Aortic smooth muscle cell (primary cell): ENCODE data around the gene WNT8A. TPM values are rescaled to one million over a fixed set of nuclear protein-coding genes. Genes with fewer than 3 reads are reported as not detected.

Experiments
- total RNA-seq: library from RNA; depleted of rRNA; stranded (reverse); fragments of >200 nt; gene quantifications from 2 replicates; pipeline ENCODE4 v1.2.3, GENCODE V29; 2014

WNT8A gene, protein sequence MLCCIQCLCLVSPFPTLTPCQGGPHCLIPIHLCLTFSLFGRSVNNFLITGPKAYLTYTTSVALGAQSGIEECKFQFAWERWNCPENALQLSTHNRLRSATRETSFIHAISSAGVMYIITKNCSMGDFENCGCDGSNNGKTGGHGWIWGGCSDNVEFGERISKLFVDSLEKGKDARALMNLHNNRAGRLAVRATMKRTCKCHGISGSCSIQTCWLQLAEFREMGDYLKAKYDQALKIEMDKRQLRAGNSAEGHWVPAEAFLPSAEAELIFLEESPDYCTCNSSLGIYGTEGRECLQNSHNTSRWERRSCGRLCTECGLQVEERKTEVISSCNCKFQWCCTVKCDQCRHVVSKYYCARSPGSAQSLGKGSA
- not detected in 2 replicates for total RNA-seq

DNA sequence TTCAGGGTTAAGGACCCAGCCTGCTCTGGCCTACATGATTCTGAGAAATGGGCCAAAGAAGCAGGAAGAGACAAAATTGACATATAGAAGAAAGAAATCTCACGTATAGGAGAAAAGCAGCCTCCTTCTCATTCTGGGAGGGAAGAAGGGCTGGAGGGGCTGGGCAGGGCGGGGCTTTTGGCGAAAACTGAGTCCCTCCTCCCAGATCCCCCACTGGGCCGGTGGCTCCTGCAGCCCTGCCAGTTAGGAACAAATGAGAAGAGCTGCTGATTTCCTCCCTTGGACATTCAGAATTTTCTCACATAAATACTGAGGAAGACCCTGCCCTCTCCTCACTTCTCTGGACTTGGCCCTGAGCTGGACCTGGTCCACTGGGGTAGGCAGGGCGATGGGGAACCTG, at the start of gene WNT8A:
Gene WNT8A (plus strand): TSS at position 332 of the 400 bp plus-strand sequence. CDS start 95 bp downstream, outside the sequence.

DNA sequence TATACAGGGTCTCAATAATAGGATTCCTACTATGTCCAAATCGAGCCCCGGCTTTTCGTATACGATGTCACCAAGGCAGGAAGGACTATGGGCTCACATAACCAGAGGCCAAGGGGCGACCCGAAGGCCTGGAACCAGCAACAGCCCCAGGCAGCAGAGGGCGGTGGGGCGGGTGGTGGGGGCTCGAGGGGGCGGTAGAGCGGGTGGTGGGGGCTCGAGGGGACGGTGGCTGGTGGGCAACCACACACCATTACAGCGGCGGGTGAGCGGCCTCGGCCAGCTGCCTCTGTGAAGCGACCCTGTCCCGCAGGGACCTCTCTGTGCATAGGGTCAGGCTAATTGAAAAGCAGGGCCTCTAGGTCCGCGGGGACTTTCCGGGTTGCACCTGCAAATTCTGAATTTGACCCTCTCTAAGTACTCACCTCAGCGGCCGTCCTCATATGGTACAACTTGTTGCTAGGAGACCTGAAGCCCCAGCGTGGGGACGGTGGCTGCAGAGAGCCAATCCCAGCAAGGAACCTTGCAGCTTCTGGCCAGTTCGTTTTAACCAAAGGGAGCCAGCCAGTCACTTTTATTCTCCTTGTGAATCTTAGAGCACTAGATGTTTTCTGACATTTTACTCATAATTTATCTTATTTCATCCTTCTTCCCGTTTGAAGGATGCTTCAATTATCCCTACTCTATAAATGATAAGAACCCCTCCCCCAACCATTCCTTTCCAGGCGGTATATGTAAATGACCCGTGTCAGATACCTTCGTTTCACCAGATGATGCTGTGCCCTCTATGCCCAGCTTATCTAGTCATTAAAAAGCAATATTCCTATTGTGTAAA, 55.3 kb downstream of the WNT8A start, which contains the start of gene NME5:
Gene NME5 (minus strand): TSS at position 480 of the 832 bp plus-strand sequence. CDS start 648 bp downstream, outside the sequence.

Other genes starting within 250 kb of the WNT8A start
- not detected in 2 replicates for gene MYOT, start 216.2 kb upstream of the WNT8A start, total RNA-seq
- not detected in 2 replicates for gene PKD2L2, start 194.6 kb upstream of the WNT8A start, total RNA-seq
- gene FAM13B, start 51.0 kb upstream of the WNT8A start, total RNA-seq, result 18.6 and 23.0 TPM in 2 replicates
- gene NME5, start 55.4 kb downstream of the WNT8A start, total RNA-seq, result 4.8 and 5.0 TPM in 2 replicates
- gene BRD8, start 94.6 kb downstream of the WNT8A start, total RNA-seq, result 38.8 and 46.0 TPM in 2 replicates
- 59.3 and 69.1 TPM in 2 replicates for gene KIF20A, start 95.1 kb downstream of the WNT8A start, total RNA-seq
- gene CDC23, start 129.3 kb downstream of the WNT8A start, total RNA-seq, result 18.9 and 21.1 TPM in 2 replicates
- not detected in 2 replicates for gene GFRA3, start 190.6 kb downstream of the WNT8A start, total RNA-seq
- 3.0 and 4.9 TPM in 2 replicates for gene CDC25C, start 247.8 kb downstream of the WNT8A start, total RNA-seq